ENCODE results near the gene HS6ST3.

Gene HS6ST3

DNA sequence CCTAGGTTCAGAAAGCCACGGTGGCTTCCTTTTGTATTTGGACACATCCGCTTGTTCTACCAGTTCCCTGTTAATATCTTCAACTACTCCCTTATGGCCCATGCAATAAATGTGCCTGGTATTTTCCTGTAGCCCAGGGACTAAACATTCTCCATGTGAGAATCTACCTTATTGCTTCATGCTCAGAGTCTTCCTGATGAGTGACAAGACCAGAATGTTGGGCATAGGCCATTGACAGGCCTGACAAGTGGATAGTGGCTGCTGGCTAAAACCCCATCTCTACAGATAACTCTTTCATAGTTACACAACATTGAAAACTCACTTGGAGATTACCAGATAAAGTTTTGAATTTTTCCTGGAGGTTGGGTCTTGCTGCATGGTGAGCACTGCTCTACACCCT is 449.9 kb downstream of the HS6ST3 start:
- no peak overlapping the region for H3K4me3 ChIP-seq (ENCODE audit: low read depth, low read length)
- TF ChIP-seq, protein P1, sequence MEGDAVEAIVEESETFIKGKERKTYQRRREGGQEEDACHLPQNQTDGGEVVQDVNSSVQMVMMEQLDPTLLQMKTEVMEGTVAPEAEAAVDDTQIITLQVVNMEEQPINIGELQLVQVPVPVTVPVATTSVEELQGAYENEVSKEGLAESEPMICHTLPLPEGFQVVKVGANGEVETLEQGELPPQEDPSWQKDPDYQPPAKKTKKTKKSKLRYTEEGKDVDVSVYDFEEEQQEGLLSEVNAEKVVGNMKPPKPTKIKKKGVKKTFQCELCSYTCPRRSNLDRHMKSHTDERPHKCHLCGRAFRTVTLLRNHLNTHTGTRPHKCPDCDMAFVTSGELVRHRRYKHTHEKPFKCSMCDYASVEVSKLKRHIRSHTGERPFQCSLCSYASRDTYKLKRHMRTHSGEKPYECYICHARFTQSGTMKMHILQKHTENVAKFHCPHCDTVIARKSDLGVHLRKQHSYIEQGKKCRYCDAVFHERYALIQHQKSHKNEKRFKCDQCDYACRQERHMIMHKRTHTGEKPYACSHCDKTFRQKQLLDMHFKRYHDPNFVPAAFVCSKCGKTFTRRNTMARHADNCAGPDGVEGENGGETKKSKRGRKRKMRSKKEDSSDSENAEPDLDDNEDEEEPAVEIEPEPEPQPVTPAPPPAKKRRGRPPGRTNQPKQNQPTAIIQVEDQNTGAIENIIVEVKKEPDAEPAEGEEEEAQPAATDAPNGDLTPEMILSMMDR (IDR thresholded peaks at IDR 0.05; ENCODE audit: low read depth, low read length, missing control alignments), result no peak
- DNase-seq (ENCODE audit: low read depth), result no peak
- in situ Hi-C loops (cut with HindIII; ENCODE audit: low sequenced_read_pairs), result no loop called here

DNA sequence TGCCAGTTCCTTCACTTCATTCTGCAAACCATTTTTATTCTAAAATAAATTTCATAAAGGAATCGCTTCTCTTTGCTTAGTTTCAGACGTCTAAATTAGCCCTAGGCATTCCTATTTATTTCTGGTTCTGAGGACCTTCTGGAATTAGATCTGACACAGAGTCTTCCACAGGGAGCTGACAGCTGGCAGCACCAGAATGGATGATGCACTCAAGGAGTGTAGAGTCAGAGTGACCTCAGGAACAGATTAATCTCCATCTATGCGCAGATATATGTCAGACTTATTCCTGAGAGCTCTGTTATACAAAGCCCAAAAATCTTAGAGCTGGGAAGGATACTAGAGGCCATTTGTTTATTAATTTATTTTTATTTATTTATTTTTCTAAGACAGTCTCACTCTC is 450.8 kb downstream of the HS6ST3 start:
- no peak for DNase-seq (ENCODE audit: low read depth)
- TF ChIP-seq, protein P1 (IDR thresholded peaks at IDR 0.05; ENCODE audit: low read depth, low read length, missing control alignments), result no peak
- in situ Hi-C loops (cut with HindIII; ENCODE audit: low sequenced_read_pairs), result no loop called here
- no peak overlapping the region for H3K4me3 ChIP-seq (ENCODE audit: low read depth, low read length)

DNA sequence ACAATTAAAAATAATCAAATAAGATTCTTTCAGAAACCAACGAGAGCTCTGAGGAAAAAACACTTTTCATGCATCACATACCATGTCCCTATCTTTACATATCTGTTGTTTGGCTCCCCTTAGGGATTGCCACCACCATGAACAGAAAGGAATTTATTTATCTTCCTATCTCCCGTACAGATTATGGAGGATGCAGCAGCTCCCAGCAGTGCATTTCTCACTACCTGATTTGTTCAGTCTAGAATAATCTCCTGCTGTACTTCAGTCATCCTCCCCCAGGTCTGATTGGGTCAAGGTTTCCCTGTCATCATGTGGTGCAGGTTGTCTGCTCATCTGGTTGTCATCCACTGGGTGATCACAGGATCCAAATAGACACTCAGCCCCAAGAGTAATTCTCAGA is 453.1 kb downstream of the HS6ST3 start:
- H3K4me3 ChIP-seq (ENCODE audit: low read depth, low read length), result no peak overlapping the region
- TF ChIP-seq, protein P1 (IDR thresholded peaks at IDR 0.05; ENCODE audit: low read depth, low read length, missing control alignments), result no peak
- DNase-seq (ENCODE audit: low read depth), result no peak
- in situ Hi-C loops (cut with HindIII; ENCODE audit: low sequenced_read_pairs), result no loop called here

DNA sequence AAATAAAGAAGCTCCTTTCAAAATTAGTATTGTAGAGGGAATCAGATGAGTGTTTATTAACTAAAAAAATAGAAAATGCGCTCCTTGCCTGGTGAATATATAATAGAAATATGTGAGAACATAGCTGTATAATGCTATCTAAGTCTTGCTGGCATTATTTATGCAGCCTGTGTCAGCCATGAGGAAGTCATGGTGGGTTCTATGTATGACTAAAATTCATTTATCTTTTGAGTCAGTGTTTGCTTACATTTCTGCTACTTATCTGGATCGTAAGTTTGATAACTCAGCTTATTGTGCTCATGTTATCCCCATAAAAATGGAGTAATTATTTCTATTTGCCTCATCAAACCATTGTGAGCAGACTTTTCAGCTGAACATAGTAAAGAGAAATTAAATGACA is 455.1 kb downstream of the HS6ST3 start:
- DNase-seq (ENCODE audit: low read depth), result no peak
- no peak overlapping the region for H3K4me3 ChIP-seq (ENCODE audit: low read depth, low read length)
- in situ Hi-C loops (cut with HindIII; ENCODE audit: low sequenced_read_pairs), result no loop called here
- TF ChIP-seq, protein P1 (IDR thresholded peaks at IDR 0.05; ENCODE audit: low read depth, low read length, missing control alignments), result no peak

DNA sequence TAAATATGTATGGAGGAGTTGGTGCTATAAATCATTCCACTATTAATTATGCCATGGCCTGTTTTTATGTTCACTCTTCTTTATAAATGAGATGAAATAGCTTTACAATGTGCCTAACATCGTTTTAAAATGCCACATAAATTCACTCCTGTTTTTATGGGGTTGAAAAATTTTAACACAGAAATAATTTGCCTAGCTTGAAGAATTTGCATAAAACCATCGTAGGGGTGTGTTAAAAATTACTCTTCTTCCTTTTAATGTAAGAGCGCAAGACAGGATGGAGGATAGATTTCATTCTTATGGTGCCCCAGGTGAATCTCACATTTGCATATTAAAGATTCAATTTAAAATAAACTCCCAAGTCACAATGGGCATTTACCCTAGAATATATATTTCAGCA is 456.6 kb downstream of the HS6ST3 start:
- TF ChIP-seq, protein P1 (IDR thresholded peaks at IDR 0.05; ENCODE audit: low read depth, low read length, missing control alignments), result no peak
- DNase-seq (ENCODE audit: low read depth), result no peak
- no peak overlapping the region for H3K4me3 ChIP-seq (ENCODE audit: low read depth, low read length)
- in situ Hi-C loops (cut with HindIII; ENCODE audit: low sequenced_read_pairs), result no loop called here

DNA sequence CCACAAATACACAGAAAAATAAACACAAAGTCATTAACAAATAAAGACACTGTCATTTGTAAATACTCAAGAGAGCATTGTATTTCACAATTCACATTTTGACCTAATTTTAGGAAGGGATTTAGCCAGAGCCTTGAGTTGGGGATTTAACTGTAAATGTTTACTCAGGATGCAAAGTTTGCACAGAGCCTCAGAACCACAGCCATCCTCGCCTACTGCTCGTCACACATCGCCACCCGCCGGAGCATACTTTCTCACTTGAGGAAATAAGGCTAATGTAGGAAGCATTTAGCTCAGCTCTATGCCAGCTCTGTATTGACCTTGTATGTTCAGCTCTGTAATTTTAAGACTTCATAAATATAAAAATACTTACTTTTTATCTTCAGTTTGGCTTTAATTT is 461.6 kb downstream of the HS6ST3 start:
- H3K4me3 ChIP-seq (ENCODE audit: low read depth, low read length), result no peak overlapping the region
- in situ Hi-C loops (cut with HindIII; ENCODE audit: low sequenced_read_pairs), result no loop called here
- no peak for DNase-seq (ENCODE audit: low read depth)
- TF ChIP-seq, protein P1 (IDR thresholded peaks at IDR 0.05; ENCODE audit: low read depth, low read length, missing control alignments), result no peak

DNA sequence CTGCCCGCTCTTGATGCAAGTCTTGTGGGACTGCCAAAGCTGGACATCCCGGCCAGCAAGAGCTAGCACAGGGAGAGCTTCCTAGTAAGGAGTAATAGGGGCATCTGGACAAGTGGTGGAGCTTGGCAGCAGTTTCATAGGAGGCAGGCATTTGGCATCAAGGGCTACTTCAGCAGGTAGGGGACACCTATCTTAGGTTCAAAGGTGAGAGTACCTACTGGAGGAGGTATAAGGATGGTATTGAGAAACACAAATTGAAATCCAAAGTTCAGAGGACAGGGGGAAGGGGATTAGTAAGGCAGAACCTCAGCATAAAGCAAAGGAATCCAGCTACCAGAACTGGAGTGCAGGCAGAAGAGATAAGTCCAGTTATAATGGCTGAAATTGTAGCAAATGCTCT is 462.7 kb downstream of the HS6ST3 start:
- in situ Hi-C loops (cut with HindIII; ENCODE audit: low sequenced_read_pairs), result no loop called here
- DNase-seq (ENCODE audit: low read depth), result no peak
- TF ChIP-seq, protein P1 (IDR thresholded peaks at IDR 0.05; ENCODE audit: low read depth, low read length, missing control alignments), result no peak
- no peak overlapping the region for H3K4me3 ChIP-seq (ENCODE audit: low read depth, low read length)
